T-helper 2 cell treated with Interferon-gamma antibody and Interleukin-4, amounts not matched to agents 100 ng/mL and 5 ng/mL, for 36 hours (primary cell): ENCODE data around the gene ZDHHC1. TPM values are rescaled to one million over a fixed set of nuclear protein-coding genes. Genes with fewer than 3 reads are reported as not detected.

ENCODE experiments used
- intact Hi-C: fragments of 100-400 bp; cut with micrococcal nuclease; formaldehyde crosslinking; loops from one replicate; pipeline ENCODE4 v1.15.1; 2023
- total RNA-seq: library from RNA; stranded (reverse); gene quantifications from 2 replicates; pipeline ENCODE4 v1.2.3, GENCODE V29; 2022

The ZDHHC1 gene
- total RNA-seq, 1 donor from 2014 or later: 0.36 TPM

DNA sequence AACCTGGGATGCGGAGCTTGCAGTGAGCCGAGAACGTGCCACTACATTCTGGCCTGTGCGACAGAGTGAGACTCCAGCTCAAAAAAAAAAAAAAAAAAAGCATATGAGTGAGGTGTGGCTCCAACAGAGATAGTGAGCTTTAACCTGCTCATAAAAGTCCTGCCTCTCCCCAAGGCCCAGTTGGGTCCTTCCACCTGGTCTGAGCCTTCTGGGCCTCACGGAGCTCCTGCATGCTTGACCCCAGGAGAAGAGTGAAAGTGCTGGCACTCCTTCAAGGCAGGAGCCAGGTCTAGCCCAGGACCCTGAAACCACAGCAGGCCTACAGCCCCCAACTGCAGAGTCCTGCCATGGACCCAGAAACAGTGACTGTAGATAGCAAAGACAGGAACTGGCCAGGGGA lies 32.3 kb upstream of the ZDHHC1 start:
- intact Hi-C loops: no loop called here

DNA sequence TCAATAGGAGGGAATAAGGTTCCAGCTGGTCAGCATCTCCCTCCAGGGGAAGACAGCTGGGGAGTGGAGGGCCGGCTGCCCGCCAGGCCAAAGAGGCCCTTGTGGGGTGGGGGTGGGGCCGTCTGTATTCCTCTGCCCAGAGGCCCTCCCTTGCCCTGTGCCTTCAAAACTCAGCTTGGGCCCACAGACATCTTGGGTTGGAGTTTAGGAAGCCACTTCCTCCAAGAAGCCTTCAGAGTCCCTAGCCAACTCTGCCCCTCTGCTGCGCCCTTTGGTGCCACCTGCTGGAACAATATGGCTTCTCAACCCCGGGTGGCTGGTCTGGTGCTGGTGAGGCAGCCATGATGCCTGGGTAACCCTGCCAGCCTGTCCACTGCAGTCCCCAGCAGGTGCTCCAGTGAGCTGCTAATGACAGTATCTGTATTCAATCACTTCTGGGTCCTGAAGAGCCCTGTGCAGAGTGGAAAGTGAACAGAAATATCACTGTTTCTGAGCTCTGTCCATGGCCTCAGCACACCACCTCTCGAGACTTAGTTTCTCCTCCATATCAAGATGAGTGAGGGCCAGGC lies 31.3 kb upstream of the ZDHHC1 start:
- intact Hi-C loops: loop anchor here (1.0 kb wide), 1 partner anchor 19 kb away; no protein-coding TSS in a partner anchor

DNA sequence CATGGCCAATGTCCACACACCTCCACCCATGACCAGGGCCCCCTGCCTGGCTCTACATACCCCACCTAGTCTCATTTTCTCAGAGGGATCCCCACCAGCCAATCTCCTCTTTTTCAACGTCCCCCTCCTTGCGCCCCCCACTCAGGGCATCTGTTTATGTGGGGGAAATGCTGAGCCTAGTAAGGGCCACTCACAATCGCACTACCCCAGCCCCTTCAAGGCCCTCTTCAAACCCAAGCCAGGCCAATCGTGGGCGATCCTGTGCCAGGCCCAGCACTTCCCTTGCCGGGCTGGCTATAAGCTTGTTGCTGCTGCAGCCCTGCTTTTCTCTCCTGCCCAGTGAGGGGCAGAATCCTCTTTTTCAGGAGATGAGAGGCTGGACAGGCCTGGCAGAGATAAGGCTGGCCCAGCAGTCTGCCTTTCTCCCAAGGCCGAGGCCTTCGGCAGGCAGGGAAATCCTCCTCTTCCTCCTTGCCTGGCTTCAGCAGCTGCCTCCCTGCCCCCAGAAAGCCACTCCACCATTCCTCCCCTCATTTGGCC lies 30.8 kb upstream of the ZDHHC1 start:
- intact Hi-C loops: loop anchor here (1.0 kb wide), 1 partner anchor 19 kb away; no protein-coding TSS in a partner anchor

DNA sequence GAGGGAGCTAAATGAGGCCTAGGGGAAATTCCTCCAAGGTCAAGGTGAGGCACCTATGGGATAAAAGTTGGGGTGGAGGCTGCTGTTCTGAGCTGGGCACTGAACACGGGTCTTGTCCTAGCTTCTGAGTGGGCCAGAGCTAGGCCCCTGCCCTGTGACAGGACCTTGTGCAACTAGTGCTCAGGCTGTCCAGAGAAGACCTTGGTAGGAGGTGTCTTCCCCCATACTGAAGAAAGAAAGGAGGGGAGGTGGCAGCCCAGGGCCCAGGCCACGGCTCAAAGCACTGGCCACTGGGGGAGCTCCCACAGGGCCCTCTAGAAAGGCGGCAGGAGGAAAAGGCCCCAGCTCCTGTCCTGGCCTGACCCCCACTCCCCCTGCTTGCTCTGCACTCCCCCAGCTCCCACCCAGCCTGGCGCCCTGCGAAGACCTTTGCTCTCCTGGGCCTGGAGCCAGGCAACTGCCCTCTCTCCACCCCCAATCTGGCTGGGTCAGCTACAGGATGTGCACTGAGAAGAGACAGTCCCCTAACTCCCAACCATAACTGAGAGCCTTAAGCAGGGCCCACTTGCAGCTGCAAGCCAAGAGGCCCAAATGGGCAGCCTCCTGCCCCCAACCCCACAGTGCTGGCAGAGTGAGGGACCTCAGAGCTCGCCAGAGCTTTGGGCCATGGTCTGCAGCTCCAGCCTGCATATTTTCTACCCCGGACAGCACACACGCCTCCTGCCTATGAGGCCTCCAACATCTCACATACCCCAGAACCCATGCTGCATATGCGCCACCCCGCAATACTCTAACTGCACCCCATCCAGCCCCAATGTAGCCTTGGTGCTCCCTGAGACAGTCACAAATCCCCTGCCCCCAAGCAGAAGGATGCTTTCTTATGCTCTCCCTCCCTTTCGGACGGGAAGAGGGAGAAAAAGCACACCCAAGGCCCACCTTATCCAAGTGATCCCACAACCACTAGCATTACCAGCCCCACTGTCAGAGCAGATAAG lies 29.9 kb upstream of the ZDHHC1 start:
- intact Hi-C loops: no loop called here

DNA sequence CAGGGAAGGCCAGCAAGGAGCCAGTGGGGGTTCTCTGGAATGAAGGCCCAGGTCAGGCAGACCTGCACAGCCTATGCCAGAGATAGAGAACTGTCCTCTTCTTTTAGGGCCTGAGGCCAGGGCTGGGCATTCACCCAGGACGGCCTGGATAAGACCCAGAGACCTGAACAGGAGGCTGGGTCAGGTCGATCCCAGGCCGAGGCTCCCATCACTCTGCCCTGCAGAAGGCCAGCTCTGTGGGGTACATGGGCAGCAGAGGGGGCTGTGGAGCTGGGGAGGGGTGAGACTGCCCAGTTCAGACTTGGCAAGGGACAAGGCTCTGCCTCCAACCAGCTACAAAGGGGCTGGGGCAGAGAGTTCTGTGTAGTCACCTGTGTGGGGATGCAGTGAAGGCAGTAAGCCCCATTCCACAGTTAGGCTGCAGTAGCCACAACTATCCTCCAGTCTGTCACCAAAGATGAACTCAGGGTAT lies 29.2 kb upstream of the ZDHHC1 start:
- intact Hi-C loops: no loop called here

DNA sequence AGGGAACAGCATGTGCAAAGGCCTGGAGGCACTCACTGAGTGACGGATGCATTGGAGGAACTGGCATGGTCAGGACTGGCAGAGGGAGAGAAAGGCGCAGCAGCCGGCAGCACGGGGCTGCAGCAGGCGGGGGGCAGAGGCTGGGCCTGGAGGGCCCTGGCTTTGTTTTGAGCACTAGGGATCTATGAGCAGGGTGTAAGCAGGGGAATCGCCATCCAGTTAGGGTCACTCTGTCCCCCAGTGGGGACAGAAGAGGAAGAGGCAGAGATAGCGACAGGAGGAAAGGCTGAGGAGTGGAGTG lies 28.8 kb upstream of the ZDHHC1 start:
- intact Hi-C loops: no loop called here

DNA sequence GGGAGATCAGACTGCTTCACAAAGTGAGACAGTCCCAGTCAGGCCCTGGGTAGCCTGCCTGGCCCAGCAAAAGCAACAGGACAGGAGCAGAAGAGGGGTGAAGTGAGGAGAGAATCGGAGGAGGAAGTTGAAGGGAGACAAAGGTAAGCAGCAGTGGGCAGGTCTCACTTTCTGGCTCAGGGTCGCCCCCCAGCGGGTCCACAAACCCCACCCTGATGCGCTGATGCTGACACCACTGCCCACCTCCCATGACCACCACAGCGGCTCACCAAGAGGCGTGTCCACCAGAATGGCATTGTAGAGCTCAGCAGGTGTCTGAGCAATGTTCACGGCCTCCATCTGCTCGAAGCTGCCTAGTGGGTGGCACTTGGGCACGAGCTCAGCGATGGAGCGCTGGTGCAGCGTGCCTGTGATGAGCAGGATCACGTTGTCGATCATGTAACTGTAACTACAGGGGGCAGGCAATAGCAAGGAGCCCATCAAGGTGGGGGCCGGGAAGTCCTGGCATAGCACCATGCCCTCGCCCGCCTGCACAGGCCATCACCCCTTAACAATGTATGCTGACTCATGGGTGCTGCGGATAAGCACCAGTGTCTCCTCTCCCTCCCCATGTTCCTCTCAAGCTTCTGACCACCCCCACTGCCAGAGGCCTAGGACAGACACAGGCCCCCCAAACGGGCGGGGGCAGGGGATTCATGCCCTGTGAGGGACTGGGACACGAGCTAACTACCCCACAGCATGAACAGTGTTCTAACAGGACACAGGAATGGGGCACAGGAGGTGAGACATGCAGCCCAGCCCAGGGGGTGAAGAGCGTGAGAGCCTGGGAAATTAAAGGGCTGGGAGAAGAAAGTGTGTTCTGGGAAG lies 28.2 kb upstream of the ZDHHC1 start:
- intact Hi-C loops: no loop called here

DNA sequence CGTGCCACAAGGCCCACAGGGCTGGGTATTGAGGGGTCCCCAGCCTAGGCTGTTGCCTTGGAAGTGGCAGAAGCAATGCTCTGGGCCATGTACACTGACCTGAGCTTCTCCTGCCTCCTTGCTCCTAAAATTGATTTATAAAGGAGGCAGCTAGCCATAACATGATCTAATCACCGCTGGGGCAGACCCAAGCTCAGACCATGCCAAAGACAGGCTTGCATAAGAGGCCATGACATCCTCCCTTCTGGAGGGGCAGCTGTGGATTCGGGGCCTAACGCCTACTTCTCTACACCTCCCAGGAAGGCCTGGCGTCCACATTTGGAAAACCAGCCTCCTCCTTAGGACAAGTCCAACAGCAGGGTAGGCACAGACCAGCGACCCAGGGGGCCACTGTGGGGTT lies 27.0 kb upstream of the ZDHHC1 start:
- intact Hi-C loops: no loop called here

DNA sequence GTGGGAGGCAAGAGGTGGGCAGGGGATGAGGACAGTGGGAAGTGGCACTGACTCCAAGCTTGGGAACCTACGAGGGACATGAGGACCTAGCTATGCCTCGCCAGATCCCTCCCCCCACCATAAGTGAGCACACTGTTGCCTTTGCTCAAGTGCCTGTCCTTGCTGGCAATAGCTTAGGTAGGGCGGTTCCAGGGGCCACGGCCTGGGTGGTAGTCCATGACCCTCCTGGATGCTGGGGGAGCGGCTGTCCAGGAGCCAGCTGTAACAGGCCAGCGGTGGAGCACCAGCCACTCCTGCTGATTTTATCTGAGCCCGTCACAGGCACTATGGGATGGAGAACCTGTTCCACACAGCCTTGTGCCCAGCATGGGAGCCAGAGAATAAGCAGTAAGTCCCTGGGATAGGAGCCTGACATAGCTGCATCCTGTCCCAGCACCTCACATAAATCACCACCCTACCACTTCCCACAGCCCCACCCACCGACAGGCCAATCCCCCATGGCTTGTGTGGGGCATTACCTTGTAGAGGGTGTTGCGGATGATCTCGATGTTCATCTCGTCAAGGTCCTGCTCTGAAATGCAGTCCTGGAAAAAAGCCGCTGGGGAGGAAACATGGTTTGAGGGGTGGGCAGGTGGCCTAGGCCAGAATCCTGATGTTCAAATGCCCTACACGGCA lies 26.4 kb upstream of the ZDHHC1 start:
- intact Hi-C loops: no loop called here

DNA sequence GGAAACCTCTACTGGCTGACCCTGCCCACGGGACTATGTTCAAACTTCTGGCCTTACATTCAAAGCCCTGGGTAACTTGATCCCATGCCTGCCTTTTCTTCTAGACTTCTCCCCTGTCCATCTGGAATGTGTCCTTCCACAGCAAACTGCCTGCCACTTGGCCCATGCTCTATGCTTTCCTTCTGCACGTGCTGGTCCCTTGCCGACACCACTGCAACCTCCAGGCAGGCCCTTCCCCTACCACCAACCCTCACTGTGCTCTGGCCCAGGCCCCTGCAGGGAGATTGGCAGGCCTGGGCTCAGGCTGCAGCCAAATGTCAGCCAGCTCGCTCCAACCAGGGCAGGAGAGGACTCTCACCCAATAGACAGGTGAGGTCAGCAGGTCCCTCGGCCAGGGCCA lies 25.6 kb upstream of the ZDHHC1 start:
- intact Hi-C loops: no loop called here

DNA sequence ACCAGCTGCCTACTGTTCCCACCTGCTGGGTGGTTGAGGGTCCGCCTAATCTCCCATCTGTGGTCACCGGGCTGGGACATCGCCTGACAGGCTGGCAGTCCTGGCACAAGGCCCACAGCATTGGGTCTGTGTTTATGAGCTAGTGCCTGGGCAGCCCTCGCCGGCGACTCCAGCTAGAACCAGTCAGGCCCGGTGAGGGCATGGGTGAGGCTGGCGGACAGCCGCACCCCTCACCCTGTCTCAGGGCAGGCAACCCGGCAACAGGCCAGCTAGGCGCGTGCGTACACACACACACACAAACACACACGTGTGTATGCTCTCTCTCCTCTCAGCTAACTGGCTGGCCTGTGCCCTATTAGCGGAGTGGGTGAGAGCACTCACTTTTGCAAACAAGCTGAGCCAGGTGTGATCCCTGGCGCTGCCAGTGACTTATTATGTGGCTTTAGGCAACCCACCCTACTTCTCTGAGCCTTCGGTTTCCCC lies 25.0 kb upstream of the ZDHHC1 start:
- intact Hi-C loops: no loop called here

DNA sequence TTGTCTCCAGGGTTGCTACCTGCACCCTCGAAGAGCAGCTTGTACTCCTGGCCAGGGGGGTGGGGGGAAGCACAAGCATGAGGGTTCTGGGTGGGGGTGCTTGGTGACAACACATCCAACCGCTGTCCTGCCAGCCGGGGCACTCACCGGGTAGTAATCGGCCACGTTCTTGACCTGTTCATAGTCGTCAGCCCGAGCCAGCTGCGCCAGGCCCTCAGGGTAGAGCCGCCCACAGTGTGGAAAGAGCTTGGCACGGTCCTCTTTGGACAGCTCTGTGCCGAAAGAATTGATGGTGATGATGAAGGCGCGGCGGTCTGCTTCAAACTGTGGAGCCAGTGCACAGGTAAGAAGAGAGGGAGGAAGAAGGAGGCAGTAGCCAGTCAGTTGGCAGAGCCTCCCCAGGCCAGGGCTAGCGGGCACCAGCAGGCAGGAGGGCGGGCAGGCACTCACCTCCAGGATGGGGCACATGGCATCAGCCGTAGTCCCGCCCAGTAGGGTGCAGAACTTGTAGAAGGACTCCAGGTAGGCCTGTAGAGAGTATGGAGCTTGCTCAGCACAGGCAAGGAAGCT lies 22.6 kb upstream of the ZDHHC1 start:
- intact Hi-C loops: no loop called here

DNA sequence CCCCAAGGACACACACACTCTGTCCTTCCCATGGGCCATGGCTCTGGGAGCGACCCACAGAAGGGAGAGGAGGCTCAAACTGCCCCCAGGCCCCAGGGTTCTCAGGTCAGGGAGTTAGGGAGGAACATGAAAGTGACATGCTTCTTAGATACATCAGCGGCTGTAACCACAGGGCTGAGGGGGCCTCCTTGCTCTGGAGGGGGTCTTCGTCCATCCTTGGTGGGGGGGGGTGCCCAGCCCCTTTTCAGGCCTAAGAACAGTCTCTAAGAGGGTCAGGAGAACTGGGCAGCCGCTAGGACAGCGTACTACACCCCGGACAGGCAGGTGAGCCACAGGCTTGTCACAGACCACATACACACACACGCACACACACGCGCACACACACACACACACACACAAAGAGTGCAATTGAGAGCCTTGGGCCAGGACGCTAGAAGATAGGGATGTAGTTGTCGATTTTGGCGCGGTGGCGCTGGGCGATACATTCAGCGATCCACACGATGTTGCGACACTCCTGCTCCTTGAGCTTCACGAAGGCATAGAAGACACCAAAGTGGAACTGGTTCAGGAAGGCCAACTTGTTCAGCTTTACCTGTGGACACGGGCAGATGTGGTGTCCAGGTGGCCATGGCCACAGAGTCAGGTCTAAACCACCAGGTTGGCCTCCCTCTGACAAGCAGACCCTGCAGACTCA lies 22.0 kb upstream of the ZDHHC1 start:
- intact Hi-C loops: no loop called here

DNA sequence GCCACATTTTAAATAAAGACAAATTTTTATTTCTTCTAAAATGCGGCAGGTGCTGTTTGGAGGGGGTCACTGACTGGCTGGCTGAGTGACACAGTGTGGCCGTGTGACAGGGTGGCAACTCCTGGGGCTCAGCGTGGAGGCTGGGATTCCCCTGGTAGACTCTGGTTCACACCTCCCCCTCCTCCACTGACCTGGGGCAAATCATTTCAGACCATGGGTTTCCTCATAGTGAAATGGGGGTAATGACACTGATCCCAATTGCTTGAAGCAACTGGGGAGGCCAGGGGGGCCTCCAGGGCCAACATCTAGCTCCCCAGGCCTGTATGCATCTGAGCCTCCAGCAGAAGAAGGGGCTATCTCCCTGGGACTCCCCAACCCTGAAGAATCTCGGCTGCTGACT lies 21.2 kb upstream of the ZDHHC1 start:
- intact Hi-C loops: no loop called here

DNA sequence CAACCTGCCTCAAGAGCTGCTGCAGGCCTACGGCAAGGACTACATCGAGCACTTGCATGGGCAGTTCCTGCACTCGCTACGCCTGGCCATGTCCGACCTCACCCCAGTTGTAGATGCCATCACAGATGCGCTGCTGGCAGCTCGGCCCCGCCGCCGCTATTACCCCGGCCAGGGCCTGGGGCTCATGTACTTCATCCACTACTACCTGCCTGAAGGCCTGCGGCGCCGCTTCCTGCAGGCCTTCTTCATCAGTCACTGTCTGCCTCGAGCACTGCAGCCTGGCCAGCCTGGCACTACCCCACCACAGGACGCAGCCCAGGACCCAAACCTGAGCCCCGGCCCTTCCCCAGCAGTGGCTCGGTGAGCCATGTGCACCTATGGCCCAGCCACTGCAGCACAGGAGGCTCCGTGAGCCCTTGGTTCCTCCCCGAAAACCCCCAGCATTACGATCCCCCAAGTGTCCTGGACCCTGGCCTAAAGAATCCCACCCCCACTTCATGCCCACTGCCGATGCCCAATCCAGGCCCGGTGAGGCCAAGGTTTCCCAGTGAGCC lies 20.4 kb upstream of the ZDHHC1 start:
- intact Hi-C loops: no loop called here

DNA sequence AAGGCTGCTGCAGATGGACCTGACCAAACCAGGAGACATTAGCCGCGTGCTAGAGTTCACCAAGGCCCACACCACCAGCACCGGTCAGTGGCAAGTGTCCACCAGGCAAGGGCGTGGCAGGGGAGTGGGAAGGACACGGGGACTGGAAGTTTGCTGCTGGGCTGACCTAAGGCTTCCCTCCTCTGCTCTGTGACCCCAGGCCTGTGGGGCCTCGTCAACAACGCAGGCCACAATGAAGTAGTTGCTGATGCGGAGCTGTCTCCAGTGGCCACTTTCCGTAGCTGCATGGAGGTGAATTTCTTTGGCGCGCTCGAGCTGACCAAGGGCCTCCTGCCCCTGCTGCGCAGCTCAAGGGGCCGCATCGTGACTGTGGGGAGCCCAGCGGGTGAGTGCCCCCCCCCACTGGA lies 19.5 kb upstream of the ZDHHC1 start:
- intact Hi-C loops: no loop called here

DNA sequence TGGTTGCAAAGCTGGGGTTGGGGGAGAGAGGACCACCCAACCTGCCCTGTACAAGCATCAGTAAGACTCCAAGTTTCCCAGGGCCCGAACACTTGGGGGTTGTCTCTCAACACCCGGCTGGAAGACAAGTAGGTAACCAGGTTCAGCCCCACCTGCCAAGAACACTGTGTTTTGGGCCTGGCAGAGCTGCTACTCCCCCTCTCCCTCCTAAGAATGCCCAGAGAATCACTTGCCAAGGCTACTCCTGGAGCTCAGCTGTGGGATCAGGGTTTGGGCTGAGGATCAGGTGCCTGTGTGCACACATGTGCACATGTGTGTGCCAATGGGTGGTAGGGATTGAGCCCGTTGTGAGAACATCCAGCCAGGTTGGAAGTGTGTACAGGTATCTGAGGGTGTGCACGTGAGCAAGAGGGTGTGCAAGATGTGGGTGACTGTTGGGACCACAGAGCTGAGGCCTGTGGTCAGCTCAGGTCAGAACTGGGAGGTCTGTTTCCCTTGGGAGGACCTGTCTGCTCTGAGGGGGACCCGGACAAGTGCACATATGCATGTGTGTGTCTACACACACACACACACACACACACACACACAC lies 16.9 kb upstream of the ZDHHC1 start:
- intact Hi-C loops: no loop called here

DNA sequence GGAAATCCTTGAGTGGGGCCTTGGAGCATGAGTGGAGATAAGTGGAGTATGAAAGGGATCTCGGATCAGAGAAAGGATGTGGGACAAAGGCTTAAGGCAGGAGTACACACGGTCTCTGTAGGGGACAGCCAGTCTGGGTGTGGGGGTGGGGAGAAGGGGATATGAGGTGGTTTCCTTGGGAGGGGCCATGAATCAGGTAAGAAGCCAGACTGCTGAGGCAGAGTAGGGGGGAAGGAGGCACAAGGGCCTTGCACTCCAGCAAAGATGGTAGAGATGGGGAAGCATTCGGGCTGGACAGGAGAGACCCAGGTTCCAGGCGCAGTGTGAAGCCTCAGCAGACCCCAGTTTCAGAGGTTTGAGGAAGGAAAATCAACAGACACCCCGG lies 16.2 kb upstream of the ZDHHC1 start:
- intact Hi-C loops: no loop called here
